GM12864 (cell line): ENCODE measurements around the gene ANKRD53.

ENCODE experiments used
- DNase-seq: peaks from one replicate; pipeline ENCODE4 v3.0.0-alpha.2; 2011; ENCODE audit warnings: low read depth
- H3K4me3 ChIP-seq: 2 replicates; pipeline ENCODE4 v1.5.1; 2011; ENCODE audit warnings: mild to moderate bottlenecking, low read depth, low read length, control low read depth
- CTCF ChIP-seq: IDR thresholded peaks from 2 replicates; pipeline ENCODE4 v1.5.1; 2011; ENCODE audit warnings: low read depth, mild to moderate bottlenecking, moderate library complexity, low read length, control low read depth, inconsistent platforms; ENCODE audit errors: missing control alignments

The ANKRD53 gene

GRCh38 chr2:70957798-70958197 lies 20.6 kb upstream of the ANKRD53 start:
- TF ChIP-seq CTCF = no peak
- no peak overlapping the region for H3K4me3 ChIP-seq
- no peak for DNase-seq

GRCh38 chr2:70958759-70959158 lies 19.7 kb upstream of the ANKRD53 start:
- TF ChIP-seq CTCF = no peak
- no peak for DNase-seq

GRCh38 chr2:70959271-70959761 lies 19.1 kb upstream of the ANKRD53 start:
- no peak overlapping the region for H3K4me3 ChIP-seq
- no peak for DNase-seq
- TF ChIP-seq CTCF = no peak

More at GRCh38 chr2:70958759-70959158, 19.7 kb upstream of the ANKRD53 start:
- H3K4me3 ChIP-seq = no peak overlapping the region

- H3K4me3 ChIP-seq = no peak overlapping the region
- peak; percentile 51 for TF ChIP-seq CTCF
- DNase-seq = no peak
Observed at GRCh38 chr2:70959851-70960832, 18.3 kb upstream of the ANKRD53 start.

- no peak for DNase-seq
- no peak overlapping the region for H3K4me3 ChIP-seq
- no peak for TF ChIP-seq CTCF
Observed at GRCh38 chr2:70960833-70961647, 17.4 kb upstream of the ANKRD53 start.

- DNase-seq = no peak
- no peak overlapping the region for H3K4me3 ChIP-seq
- TF ChIP-seq CTCF = no peak
Observed at GRCh38 chr2:70961648-70961994, 16.8 kb upstream of the ANKRD53 start.
